HG03045 (cell line): Measurements from ENCODE around the gene SDK2.

Experiments used
- ATAC-seq: cut with Tn5 transposase; IDR thresholded peaks from one replicate; pipeline ENCODE4 v1.9.1; 2021; ENCODE audit warnings: mild to moderate bottlenecking, moderate library complexity; ENCODE audit not compliant: unreplicated experiment

Gene SDK2

GRCh38 chr17:73652886-73653480 is 8.7 kb upstream of the SDK2 start:
- no peak for ATAC-seq

GRCh38 chr17:73650617-73651200 is 6.5 kb upstream of the SDK2 start:
- ATAC-seq = no peak

- no peak for ATAC-seq
Observed at GRCh38 chr17:73650140-73650539, 5.9 kb upstream of the SDK2 start.

- no peak for ATAC-seq
Observed at GRCh38 chr17:73648974-73649373, 4.7 kb upstream of the SDK2 start.

GRCh38 chr17:73648543-73648820 is 4.2 kb upstream of the SDK2 start:
- ATAC-seq = no peak

GRCh38 chr17:73647772-73648542 is 3.7 kb upstream of the SDK2 start:
- ATAC-seq = no peak

GRCh38 chr17:73647301-73647695 is 3.1 kb upstream of the SDK2 start:
- no peak for ATAC-seq

GRCh38 chr17:73646409-73647300 is 2.4 kb upstream of the SDK2 start:
- ATAC-seq = no peak

- no peak for ATAC-seq
Observed at GRCh38 chr17:73645050-73645871, 1.0 kb upstream of the SDK2 start.

GRCh38 chr17:73643852-73644144 is 447 bp downstream of the SDK2 start:
- ATAC-seq = no peak

- ATAC-seq = no peak
Observed at GRCh38 chr17:73643001-73643851, 1.0 kb downstream of the SDK2 start.

- no peak for ATAC-seq
Observed at GRCh38 chr17:73642659-73643000, 1.6 kb downstream of the SDK2 start.

- no peak for ATAC-seq
Observed at GRCh38 chr17:73641826-73642600, 2.2 kb downstream of the SDK2 start.

- ATAC-seq = no peak
Observed at GRCh38 chr17:73640691-73641090, 3.6 kb downstream of the SDK2 start.

GRCh38 chr17:73639932-73640331 is 4.3 kb downstream of the SDK2 start:
- no peak for ATAC-seq

- ATAC-seq = no peak
Observed at GRCh38 chr17:73639322-73639721, 4.9 kb downstream of the SDK2 start.

GRCh38 chr17:73638556-73638955 is 5.7 kb downstream of the SDK2 start:
- no peak for ATAC-seq

- no peak for ATAC-seq
Observed at GRCh38 chr17:73637866-73638265, 6.4 kb downstream of the SDK2 start.

- no peak for ATAC-seq
Observed at GRCh38 chr17:73635101-73635817, 9.0 kb downstream of the SDK2 start.
